GM19455 (cell line): ENCODE measurements around the gene OPRM1.
"Not testable (repeated sequence)": the region's sequence is repeated elsewhere in the genome, so short reads cannot be mapped to it uniquely, and the experiment has no call there.

Experiments
- ATAC-seq: cut with Tn5 transposase; IDR thresholded peaks from one replicate; pipeline ENCODE4 v1.9.1; 2021; ENCODE audit not compliant: unreplicated experiment

Gene OPRM1

DNA sequence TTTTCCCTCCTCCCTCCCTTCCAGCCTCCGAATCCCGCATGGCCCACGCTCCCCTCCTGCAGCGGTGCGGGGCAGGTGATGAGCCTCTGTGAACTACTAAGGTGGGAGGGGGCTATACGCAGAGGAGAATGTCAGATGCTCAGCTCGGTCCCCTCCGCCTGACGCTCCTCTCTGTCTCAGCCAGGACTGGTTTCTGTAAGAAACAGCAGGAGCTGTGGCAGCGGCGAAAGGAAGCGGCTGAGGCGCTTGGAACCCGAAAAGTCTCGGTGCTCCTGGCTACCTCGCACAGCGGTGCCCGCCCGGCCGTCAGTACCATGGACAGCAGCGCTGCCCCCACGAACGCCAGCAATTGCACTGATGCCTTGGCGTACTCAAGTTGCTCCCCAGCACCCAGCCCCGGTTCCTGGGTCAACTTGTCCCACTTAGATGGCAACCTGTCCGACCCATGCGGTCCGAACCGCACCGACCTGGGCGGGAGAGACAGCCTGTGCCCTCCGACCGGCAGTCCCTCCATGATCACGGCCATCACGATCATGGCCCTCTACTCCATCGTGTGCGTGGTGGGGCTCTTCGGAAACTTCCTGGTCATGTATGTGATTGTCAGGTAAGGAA, at the start of gene OPRM1:
TSS of gene OPRM1 (plus strand) at position 10 of the 612 bp plus-strand sequence. CDS start at position 315, 305 bp downstream.
- no peak for ATAC-seq

DNA sequence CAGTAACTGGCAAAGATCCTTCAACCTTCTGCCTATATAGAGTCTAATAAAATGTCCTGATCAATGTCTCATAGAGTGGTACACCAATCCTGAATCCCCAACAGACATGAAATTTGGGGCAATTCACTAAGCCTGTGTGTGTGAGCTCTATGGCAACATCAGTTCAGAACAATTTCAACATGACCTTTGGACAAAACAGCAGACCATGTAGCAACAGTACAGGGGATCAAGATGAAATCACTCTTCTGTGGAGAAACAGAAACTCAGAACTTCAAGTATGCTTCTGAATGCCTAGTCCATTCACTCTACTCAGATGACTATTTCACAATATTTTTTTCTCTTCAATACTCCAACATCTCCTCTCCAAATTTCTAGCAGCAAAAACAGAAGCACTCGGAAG, 49.1 kb upstream of the OPRM1 start:
- no peak for ATAC-seq

DNA sequence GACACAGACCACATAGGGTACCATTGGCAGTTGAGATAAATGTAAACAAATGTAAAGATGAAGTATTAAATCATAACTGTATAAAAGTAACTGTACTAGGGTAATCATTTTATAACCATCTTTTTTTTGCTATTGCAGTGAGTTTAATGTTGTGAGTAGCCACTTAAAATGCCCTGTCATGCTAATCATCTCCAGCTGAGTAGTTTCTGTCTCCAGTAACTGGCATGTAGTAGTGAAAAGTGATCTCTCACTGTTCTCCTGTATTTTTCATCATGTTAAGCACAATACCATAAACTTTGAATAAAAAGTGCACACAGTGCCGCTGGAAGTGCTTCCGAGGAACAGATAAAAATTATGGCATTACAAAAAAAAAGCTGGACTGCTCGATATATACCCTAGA, 45.0 kb upstream of the OPRM1 start:
- ATAC-seq = no peak

DNA sequence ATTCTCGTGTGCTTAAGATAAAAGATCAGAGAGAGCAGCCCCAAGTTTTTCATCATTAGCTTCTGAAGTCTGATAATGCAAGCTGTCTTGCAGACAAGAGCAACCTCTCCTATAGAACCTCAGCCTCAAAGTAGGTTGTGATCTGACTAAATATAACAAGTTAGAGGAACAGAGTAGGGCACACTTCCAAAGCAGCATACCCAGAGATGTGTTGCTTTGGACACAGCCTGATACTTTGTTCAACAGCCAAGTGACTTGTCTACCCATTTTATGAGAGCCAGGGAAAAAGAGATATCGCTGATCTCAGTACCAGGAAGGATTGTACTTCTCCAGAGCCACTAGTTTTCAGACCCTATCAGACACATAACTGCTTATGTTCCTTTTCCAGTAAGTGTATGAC, 44.2 kb upstream of the OPRM1 start:
- ATAC-seq = no peak

DNA sequence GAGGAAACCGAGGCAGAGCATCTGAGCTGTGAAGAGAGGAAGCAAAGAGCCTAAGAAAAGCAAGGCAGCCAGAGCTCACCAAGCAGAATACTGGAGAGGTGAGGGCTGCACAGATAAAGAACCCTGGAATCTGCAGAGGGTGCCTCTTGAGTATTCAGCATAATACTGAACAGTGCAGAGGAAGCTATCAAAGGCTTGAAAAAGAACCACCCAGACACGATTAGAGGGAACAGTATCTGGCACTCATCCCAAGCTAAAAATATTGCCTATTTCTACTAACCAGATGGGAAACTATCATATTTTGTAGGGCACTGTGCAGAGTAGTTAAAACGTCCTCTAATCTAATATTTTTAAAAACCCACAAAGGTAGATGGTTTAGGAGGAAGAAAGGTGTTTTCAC, 41.8 kb upstream of the OPRM1 start:
- ATAC-seq = no peak

DNA sequence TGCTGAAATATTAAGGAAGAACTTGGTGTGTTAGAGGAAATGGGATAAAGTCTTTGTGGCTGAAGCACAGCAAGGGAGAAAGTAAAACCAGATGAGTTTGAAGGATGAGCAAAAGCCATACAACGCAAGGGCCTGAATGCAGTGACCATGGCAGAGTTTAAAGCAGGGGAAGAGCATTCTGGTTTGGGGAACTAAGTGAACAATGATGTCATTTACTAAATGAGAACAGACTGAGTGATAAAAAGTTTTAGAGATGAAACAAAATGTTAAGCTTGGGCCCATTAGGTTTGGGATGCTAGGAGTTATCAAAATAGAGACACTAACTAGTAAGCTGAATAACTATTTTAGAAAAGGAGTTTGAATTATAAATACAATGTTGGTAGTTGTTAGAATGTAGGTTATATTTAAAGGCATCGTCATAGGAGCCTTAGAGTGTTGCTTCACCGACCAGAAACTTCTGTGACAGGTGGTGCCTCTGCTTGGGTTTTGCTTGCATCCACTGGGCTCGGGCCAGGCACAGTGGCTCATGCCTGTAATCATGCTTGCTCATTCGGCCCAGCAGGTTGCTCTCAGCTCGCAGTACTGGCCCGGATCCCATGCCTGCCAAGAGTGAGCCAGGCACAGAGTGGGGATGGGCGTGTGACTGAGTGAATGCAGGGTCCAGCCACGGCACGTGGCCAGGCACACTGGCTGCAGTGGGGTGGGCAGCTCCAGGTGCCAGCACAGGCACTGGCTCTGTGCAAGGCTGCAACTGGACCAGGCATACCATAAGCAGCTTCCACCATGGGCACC, 37.4 kb upstream of the OPRM1 start:
- ATAC-seq = no peak

DNA sequence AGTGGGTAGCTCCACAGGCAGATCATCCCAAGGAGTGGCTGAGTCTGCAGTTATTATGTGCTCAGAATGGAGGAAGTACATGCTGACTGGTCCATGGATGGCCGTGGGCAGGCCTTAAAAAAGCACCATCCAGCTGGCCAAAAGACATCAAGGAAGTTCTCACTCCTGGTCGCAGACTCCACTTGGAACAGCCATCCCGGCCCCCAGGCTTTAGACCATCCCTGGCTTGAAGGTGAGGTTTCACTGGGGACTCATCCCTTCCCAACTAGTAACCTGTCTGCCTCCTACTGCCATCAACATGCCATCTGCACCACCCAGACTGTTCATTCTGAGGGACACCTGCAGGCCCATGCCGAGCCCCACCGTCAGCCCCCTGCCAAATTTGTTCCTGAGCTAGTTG, 36.1 kb upstream of the OPRM1 start:
- no peak for ATAC-seq

DNA sequence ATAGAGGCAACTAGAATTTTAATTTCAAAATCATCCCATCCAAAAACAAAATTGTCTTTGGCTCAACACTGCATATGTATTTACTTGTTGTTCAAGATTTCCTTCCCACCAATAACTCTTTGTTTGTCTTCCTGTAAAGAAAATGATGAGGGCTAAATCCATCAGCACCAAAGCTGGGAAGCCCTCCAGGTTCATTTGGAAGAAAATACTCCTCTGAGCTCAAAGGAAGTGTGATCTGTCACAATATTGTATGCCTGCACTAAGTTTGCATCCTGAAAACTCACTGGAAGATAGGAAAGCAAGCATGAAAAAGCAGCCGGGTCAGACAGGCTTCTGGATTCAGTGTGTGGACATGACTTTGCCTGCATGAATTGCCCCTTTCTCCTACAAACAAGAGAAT, 28.7 kb upstream of the OPRM1 start:
- no peak for ATAC-seq

DNA sequence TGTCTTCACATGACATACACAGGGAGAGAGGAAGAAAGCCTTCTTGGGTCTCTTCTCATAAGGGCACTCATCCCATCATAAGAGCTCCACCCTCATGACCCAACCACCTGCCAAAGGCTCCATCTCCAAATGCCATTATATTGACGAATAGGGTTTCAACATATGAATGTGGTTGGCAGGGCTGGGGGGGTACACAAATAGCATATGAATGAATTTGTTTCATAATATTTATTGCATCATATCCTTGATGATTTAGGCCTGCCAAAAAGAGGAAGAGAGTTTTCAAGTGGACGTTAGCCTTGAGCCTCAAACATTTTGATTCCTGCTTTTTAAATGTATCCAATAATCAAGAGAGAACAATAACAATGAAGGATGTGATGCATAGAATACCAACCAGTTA, 26.2 kb upstream of the OPRM1 start:
- ATAC-seq = no peak

DNA sequence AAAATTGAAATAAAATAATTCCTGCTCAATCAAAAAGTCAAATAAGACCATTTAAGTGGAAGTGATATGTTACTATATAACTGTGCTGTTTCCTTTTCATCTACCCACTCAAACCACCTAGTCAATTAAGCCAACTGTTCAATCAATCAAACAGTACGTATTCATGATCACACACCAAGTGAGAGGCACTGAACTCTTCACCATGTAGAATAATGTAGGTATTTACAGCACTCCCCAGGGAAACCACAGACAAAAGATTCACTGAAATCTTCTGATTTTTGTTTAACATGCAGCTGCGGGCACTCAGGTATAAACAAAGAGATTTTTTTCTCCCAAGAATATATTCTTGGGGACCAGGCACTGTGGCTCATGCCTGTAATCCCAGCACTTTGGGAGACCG, 21.3 kb upstream of the OPRM1 start:
- ATAC-seq = no peak

DNA sequence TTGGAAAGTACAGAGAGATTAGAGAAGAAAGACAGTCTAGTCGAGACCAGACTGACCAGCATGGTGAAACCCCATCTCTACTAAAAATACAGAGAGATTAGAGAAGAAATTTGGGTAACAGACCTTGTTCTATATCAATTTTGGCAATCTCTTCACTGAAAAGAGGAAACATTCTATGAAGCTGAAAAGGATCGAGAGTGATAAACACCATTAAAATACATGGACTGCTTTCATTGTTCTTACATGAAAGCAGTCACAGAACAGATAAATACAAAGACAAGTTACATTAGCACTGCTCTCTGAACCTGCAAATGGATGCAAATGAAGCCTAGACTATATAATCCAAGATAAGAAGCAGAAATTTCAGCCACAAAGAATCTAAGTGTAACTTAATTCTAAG, 8.4 kb upstream of the OPRM1 start:
- no peak for ATAC-seq

DNA sequence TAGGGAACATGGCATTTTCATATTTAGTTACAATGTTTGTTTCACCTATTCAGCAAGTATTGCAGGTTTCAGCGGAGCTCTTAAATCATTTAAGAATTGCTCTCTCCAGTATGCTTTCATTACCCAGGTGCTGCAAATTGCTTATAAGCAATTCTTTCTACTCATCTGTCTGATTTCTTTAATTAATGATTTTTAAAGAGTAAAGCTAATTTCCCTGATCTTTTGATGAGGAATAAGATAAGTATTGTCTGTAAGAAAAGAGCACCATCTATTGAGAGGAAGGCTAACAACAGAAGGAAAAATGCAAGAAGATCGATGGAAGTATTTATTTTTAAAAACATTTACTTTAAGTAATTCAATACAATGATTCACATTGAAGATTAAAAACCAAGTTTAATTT, 2.0 kb downstream of the OPRM1 start:
- ATAC-seq = no peak

DNA sequence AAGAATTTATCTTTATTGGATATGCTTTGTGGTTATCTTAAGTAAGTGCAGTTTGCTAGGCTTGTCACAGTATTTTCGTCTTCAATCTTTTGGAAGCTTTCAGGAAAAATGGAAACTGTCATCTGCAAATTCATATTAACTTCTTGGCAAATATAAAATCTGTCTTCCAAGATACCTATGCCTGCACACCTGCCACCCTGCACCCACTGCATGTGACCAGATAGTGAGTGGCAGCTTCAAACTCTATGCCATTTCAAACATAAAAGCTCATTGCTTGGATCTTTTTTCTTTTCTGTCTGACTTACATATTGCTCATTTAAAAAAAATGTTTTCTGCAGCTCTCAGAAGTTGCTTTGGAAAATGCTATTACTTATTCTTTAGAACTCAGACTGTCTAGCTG, 14.1 kb downstream of the OPRM1 start:
- no peak for ATAC-seq

DNA sequence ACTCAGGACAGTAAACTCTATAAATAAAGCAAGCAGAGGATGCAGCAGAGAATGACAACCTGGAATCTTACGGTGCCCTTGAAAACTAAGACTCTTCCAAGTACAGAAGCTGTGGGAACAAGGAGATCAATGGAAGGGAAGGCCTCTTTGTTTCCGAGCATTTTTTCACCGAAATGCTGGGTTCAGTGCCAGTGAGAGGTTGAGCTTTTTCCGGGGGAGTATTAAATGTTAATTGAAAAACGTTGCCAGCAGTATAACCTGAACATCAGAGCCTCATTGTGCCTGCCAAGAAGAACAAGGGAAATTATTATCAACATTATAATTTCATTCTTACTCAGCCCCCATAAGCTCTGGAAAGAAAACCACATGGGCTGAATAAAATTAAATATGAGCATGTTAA, 17.5 kb downstream of the OPRM1 start:
- ATAC-seq = no peak

DNA sequence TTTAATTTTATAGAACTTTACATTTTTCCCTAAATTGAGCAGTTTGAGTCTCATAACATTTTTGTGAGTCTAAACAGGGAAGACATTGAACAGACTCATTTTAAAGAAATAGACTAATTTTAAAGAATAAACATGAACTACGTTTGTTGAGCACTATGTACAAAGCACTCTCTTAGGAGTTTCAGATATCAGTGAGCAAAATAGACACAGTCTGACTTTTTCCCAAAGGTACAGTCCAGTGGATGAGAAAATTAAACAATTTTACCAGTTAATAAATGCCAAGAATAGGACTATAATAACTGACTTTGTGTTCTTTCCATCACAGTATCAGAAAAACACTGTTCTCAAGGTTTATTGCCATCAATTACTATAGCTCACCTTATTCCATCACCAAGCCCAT, 18.1 kb downstream of the OPRM1 start:
- ATAC-seq = no peak

DNA sequence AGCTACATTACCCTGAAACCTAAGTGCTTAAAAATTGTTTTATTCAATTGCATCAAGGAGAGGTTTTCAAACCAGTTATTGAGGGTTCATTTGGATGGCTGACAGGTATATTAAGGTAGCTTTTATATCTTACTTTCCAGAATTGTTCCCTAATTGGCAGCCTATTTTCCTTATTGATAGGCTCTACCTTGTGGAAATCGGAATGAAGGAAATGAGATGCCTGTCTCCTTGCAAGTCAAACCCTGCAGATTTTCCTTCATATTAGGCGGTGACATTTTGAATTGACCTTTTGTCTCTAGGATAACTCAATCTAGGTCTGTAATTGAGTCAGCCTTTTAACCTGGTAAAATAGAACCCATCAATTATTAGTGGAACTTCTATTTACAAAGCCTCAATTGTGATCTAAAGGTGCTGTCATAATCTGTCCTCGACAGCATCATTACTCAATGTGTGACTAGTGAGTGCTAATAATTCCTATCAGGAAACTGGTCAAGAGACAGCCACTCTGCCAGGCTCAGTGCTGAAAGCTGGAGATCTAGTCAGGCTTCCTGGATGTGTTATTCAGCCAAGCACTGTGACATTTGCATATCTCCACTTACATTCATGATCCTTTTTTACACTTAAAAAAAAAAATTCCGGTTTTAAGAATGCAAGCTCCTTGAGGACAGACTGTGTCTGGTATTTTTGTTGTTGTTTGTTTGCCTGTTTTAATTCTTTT, 20.1 kb downstream of the OPRM1 start:
- ATAC-seq = no peak

DNA sequence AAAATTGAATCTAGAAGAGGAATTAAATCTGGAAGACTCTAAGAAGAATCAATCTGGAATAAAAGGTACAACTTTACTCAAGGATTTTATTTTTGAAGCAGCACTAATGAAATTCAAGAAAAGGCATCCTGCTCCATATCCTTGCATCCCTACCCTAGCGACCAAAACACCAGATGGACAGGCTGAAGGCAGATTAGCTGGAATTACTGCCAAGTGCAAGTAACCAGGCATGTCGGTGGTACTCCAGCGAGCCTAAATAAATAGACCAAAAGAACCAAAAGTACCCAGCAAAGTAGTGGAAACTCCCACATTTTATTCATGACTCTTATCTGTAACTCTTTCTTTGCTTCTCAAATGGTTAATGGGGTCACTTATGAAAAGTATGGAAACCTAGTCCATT, 21.0 kb downstream of the OPRM1 start:
- ATAC-seq = no peak

DNA sequence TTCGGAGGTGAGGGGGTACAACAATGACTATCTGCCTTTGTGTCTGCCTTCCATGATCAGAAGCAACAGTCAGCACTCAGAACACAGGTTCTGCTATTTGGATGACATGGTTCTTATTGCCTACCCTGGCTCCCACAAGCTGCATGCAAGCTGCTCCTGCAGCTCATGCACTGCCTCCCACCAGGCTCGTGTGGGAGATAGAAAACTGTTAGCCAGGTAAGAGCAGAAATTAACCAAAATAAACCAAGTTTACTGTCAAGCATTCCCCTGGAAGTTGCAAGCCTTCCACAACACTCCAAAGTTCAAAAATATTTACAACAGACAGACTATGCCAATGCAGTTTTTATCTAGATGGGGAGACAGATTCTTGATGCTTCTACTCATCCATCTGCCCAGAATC, 31.0 kb downstream of the OPRM1 start:
- no peak for ATAC-seq

DNA sequence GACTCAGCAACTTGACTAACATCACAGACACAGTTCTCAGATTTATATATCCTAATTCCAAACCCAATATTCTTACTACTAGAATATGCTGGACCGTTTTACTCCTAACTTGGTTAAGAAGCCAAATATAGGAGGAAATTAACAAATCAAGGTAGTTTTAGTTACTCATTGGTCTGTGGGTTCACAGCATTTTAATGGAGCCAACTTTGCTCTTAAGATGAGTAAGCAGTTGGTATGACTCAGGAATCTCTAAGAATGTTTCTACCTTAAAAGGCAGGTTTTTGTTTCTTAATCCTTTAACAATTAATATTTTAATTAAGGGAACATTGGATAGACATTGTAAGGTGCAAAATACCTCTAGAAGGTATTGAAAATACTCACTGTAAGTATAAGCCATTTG, 31.6 kb downstream of the OPRM1 start:
- ATAC-seq = no peak

DNA sequence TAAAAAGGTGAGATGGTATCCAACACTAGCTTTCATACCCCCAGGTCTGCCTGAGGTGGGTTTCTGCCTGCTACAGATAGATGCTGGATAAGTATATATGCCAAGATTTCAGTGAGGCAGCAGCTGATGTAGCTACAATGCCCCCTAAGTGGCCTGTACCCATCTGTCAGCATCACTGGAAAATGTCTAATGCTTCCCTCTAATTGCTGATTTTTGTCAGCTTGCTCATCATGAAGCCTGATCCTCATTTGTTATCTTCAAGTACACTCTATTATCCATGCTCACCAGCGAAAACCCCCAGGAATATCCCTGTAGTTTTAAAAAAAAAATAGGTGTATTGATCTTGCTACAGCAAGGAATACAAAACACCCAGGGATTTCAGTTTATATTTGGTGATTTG, 32.2 kb downstream of the OPRM1 start:
- no peak for ATAC-seq

DNA sequence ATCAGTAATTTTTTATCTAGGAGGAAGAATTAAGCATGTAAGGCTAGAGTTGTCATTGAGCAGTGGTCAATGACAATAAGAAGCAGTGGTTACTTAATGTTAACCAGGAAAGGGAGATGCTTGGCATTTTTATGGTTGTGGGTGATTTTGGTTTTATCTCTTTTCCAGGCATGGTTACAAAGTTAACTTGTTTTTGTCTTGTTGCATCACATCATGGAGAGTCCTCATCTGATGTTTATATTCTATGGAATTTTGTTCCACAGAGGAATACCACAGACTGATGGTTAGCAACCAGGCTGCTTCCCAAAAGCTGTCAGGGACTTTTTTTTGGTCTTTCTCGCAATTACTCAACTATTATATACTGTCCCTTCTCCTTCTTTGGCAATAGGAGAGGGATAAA, 32.7 kb downstream of the OPRM1 start:
- ATAC-seq = no peak

DNA sequence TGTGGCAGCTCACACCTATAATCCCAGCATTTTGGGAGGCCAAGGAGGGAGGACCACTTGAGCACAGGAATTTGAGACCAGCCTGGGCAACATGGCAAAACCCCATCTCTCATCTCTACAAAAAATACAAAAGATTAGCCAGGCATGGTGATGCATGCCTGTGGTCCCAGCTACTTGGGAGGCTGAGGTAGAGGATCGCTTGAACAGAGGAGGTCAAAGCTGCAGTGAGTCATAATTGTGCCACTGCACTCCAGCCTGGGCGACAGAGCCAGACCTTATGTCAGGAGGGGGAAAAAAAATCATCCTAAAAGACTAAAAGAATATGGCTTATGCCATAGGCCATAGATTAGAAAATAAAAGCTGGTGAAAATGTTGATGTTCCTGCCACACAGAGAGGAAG, 39.6 kb downstream of the OPRM1 start:
- ATAC-seq = not testable (repeated sequence)
